GM19463 (cell line): ENCODE measurements around the gene ST8SIA1.

Source experiments
- ATAC-seq: cut with Tn5 transposase; IDR thresholded peaks from one replicate; pipeline ENCODE4 v1.9.1; 2021; ENCODE audit warnings: mild to moderate bottlenecking, moderate library complexity; ENCODE audit not compliant: unreplicated experiment

ST8SIA1 gene

DNA sequence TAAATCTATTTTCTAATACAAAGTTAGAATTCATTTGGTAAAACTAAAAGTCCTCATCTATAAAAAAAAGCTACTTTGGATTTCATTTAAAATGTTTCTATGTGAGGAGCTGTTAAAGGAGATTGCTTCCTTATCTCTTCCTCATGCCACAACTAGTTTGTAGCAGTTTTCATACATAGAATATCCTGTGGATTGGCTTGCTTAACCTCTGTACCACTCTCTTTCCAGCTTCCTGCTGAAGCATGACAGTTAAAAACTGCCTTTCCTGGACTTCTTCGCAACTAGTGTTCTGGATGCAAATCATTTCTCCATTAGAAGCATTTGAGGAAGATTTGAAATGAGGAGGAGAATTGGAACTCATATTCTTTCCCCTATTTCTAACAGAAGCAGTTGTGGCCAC lies 49.6 kb downstream of the ST8SIA1 start:
- no peak for ATAC-seq

DNA sequence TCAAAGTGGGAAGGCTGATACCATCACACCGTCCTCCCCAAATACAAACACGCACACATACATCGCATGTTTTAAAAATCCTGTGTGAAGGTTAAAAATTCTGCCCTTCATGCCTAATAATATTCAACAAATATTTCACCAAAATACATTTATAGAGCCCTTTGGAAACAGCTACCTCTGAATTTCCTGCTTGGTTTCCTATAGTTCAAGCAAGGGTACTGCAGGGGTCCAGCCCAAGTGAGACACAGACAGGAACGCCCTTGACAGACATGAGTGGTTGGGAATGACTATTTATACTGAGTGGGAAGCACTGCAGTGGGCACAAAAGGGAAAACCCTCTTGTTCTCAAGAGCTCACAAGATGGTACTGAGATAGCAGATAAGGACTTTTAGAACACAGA lies 51.0 kb downstream of the ST8SIA1 start:
- no peak for ATAC-seq

DNA sequence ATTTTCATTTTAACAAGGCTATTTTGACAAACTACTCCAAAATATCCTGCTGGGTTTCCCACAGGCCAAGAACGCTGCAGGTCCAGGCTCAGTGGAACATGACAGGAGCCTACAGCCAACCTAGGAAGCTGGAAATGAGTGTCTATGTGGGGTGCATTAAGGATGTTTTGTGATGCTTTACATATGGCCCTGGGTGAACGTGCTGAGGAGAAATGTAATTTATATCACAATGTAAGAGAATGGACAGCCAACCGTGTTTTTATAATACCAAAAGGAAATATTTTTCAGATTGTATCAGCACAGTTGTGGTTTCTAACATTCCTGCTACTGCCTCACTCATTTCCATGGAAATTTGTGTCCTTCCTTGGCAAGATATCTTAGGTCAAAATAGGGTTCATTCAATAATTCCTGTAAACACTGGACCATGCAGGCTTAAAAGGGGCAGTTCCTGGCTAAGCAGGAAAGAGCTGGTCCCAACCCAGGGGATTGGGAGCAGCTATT lies 51.5 kb downstream of the ST8SIA1 start:
- ATAC-seq: no peak

DNA sequence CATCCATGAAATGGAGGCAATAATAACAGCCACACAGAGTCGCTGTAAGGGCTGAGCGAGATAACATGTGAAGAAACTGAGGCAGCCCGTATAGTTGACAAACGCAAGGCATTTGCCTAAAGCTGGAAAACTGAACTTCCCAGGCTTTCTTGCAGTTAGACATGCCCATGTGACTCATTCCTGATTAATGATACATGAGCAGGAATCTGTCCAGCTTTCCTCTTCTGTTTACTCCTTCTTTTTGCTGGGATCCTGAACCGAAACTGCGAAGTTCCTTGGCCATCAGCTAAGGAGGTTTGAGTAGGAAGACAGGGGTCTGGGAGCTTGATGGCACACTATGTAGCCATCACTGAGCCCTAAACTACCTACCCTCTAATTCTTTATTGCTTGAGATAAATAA lies 52.2 kb downstream of the ST8SIA1 start:
- no peak for ATAC-seq

DNA sequence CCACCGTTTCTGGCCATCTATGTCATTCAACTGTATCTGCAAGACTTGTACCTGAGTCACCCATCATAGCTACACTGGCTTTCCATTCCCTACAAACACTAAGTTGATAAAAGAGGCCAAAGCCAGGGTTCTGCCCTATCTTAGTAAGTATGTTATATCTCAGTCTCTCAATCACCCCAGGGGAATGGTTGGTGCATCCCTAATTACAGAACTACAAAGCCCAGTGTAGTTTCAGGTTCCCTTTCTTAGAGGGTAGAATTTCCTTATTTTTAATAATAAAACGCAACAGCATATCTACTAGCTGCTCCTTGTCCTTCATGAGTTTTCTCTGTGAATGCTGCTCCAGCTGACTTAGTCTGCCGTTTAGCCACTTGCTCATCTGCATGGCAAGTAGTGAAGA lies 57.6 kb downstream of the ST8SIA1 start:
- ATAC-seq: no peak

DNA sequence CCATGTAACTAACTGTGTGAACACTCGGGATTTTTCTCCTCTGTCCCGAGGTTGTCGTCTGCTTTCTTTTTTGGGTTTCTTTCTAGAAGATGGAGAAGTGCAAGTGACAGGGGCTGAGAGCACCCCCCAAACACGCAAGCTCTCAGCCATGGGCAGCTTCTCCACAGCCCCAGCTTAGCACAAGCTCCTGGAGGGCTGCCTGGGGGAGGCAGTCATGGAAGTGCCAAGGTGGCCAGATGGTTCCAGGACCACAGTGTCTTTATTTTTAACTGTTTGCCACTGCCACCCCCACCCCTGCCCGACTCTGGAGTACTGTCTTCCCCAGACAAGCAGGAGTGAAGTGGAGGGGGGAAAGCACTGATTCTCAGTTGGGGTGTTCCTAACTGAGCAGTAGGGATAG lies 58.2 kb downstream of the ST8SIA1 start:
- ATAC-seq: no peak

DNA sequence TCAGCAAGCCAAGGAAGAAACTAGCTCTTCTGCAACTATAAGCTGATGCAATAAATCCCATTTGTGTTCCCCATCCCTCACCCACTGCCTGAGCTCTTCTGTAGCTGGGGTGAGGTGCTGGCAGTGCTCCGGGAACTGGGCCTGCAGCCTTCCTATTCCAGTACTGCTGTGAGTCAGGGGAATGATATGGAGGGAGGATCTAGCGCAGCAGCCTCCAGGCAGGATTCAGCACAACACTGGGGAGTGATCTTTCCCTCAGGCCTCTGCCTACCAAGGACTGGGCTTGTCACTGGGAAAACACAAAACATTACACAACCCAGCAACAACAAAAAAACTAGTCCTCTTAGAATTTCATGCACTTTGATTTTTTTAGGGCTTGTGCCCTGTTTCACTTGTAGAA lies 58.7 kb downstream of the ST8SIA1 start:
- ATAC-seq: no peak

DNA sequence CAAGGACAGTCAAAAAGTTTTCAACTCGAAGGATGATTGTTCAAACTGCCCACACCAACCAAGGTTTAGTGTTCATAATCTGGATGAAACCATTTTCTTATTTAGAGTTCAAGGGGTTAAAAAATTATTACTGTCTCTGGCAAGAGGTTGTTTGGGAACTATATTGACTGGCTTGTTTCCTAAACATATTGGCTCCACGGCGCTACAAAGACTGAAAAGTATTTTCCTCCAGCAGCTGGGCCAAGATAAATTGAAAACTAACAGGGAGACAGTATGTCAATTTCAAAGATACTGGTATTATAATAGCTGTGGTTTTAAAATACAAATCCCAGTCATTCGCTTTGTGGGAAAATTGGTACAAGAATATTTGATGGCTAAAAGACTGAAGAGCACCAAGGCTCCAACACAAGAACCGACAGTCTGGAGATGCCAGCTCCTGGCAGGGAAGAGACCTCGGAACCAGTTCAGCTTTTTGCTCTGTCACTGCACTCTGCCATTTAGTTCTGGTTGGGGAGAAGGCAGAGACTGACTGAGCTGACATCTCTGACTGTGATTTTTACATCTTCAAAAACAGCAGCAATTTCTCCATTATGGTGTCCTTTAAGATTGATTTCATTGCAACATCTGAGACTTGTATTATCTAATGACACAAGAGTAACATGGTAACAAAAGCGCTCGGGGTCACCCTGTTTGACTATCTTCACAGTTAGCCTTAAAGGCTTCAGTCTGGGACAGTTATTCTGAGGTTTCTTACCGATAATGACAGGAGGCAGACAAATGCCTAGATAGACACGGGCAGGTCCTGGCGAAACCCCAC lies 62.0 kb downstream of the ST8SIA1 start:
- ATAC-seq: no peak

DNA sequence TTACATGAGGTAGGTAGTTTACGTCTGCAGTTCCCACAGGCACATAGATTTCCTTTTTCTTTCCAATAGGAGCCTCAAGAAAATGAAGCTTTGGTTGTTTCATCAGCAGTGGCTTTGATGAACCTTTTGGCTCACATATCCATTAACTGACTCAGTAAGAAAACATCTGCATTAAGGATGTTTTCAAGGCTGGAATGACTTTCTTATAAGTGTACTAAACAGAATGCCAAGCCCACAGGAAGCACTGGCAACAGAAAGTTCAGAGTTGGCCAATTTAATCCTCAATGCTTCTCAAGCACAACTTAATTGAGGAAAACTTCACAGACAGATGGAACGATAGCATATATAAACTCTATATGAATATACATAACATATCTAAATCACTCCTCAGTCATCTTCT lies 63.5 kb downstream of the ST8SIA1 start:
- ATAC-seq: no peak

DNA sequence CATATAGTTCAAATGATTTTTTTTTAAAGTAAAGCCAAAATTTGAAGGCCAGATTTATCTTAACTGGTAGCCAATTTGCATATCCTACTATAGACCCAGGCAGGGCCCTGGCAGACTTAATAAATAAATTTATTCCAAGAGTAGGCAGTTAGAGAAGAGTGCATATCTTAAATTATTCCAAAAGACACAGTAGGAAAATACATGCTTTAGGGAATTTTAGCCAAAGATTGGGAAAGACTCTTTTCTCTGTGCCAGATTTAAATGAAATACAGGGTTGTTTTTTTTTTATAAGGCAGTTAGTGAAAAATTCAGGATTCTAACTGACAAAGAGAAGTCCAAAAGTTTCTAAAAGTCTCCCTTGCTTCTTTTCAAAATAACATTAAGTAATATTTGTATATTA lies 65.5 kb downstream of the ST8SIA1 start:
- no peak for ATAC-seq

DNA sequence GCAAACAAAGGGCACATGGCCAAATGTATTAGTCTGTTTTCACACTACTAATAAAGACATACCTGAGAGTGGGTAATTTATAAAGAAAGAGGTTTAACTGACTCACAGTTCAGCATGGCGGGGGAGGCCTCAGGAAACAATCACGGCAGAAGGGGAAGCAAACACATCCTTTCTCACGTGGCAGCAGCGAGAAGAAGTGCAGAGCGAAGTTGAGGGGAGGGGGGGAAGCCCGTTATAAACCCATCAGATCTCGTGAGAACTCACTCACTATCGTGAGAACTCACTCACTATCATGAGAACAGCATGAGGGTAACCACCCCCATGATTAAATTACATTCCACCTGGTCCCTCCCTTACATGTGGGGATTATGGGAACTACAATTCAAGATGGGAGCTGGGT lies 66.1 kb downstream of the ST8SIA1 start:
- no peak for ATAC-seq

DNA sequence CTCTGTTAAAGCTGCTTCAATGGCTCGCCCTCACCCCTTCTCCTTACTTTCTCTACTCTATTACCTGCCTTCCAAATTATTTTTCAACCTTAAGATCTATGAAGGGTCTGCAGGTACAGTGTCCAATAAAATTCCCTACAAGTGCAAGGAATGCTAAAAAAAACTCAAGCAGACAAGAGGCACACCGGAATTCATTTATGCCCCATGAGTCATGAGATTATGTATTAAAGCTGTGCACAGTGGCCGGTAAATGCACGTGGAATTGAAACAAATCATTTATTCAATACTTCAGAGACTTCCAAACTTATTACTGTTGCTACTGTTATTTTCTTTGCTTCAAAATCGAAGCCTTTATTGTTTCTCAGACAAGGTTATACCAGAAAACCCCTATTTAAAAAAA lies 68.4 kb downstream of the ST8SIA1 start:
- ATAC-seq: no peak

DNA sequence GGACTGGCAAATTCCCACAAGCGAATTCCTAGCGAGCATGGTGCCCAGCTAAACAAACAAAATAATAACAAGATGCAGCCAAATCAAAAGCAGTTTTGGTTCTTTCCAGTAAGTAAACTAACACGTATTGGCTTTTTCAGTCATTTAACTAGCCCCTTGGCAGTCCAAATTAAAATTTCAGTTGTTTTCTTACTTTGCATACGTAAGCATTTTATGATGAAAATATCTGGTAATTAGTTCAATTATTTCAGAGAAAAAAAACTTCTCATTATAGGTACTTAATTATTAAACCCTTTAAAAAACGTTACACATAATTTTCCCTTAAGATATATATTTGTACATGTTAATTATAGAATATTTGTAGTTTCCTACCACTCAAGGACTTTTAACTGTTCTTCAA lies 70.1 kb downstream of the ST8SIA1 start:
- no peak for ATAC-seq

DNA sequence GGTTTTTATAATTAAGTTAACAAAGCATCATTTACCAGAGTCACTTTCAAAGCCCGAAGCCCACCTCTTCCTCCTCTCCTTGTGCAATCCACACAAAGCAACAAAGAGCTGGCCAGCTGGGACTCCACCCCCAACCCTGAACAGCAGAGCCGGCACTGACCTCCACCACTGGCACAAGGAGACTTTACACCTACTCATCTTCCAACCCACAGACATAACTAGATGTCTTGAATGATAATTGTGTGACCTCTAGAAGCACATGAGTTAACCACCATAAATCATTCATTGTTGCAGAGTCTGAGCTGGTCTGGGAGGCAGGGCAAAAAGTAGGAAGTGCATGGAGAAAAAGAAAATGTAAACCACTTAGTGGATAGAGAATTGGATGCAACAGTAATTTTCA lies 72.2 kb downstream of the ST8SIA1 start:
- no peak for ATAC-seq

DNA sequence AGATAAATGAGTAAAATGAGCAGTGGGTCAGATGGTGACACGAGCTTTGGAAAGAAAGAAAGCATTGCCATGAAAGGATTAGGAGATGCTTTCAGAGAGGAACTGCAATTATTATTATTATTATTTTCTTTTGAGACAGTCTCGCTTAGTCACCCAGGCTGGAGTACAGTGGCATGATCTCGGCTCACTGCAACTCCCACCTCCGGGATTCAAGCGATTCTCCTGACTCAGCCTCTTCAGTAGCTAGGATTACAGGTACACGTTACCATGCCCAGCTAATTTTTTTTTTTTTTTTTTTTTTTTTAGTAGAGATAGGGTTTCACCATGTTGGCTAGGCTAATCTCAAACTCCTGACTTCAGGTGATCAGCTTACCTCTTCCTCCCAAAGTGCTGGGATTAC lies 77.4 kb downstream of the ST8SIA1 start:
- no peak for ATAC-seq

DNA sequence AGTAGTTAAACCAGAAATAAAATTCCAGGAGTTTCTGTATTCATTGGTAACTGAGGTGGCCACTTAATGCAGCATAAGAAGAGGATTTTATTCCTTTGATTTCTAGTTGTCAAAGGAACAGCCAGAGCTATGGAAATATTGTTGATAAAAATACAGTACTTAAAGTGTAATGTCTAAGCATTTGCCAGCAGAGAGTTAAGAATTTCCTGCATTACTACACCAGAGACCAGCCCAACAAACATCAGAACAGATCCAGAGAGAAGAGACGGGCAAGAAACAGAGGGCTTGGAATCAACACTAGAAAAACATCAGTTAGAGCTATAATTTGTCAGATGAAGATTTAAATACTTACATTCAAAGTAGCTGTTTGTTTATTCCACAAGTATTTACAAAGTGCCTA lies 77.9 kb downstream of the ST8SIA1 start:
- no peak for ATAC-seq

DNA sequence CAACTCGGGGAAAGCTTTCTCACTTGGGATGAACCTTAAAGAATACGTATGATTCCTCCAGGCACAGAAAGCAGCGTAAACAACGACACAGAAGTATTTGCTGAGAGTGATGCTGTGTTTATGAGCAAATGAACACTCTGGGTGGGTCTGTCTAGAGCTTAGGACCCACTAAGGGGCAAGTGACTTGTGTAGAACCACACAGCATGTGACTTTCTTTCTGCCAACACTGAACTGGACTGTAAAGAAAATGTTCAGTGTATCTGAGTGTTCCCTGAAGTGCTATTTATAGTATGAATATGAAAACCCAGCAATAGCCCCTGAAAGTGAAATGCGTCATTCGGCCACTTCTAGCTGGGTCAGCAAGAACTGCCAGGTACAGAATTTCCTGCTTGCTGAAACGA lies 78.5 kb downstream of the ST8SIA1 start:
- no peak for ATAC-seq

DNA sequence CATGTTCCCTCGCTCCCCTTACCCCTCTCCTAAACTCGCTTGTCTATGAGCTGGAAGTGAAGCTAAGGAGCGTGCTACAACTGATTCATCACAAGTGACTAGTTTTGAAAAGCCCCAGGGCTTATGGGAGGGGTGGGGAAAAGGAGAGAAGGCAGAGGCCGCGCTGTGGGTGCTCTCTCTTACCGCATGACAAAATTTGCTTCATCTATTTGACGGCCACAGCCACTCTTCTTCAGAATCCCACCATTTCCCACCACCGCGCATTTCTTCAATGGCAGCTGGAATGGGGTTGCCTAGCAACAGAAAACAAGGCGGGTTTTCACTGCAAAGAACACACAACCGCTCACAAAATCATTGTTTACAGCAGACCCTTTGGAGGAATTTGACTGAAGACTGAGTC lies 79.4 kb downstream of the ST8SIA1 start:
- ATAC-seq: no peak

DNA sequence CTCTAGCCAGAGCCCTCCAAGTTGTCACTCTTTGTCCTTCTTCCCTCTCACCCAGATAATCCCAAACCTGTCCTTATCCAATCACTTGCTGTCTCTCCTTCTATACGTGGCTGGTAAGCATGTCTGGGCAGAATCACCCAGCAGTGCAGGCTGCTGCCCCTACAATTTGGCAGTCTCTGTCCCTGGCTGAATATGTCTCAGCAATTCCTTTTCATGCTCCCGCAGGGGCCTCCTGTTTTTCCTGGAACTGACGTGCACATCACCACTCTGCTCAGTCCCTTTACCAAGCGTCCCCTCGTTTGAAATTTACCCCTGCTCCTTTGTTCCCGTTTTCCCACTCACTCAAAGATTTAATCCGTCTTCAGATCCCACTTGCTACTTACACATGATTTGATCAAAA lies 80.0 kb downstream of the ST8SIA1 start:
- ATAC-seq: no peak

DNA sequence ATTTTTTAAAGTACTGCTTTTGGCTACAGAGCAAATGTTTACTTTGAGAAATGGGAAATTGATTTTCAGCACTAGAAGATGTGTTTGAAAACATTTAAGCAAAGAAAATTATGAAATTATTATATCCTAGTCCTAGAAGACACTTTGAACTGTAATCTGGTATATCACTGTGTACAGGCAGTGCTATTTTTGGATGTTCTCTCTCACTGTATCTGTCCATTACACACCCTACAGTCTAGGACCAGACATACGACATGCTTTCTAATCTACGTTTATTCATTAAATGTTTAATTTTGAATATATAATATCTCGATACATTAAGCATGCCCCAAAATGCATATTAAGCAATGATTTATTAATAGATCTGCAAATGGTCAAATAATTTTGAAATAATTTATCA lies 82.5 kb downstream of the ST8SIA1 start:
- ATAC-seq: no peak

DNA sequence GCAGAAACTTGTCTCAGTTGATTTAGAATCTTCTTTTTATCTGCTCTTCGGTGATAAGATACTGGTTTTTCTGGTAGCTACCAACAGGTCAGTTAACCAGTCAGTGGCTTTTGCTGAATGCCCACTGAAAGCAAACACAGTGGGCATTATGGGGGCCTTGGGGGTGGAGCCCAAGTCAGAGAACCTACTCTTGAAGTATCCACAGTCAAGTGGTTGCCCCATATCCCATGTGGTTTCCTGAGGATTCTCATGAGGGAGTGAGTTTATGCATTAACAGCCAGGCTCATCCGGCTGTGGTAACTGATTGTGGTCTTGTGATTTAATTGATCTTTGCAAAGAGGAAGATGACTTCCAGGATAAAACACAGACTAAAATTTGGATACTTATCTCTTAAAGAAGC lies 83.7 kb downstream of the ST8SIA1 start:
- ATAC-seq: no peak

DNA sequence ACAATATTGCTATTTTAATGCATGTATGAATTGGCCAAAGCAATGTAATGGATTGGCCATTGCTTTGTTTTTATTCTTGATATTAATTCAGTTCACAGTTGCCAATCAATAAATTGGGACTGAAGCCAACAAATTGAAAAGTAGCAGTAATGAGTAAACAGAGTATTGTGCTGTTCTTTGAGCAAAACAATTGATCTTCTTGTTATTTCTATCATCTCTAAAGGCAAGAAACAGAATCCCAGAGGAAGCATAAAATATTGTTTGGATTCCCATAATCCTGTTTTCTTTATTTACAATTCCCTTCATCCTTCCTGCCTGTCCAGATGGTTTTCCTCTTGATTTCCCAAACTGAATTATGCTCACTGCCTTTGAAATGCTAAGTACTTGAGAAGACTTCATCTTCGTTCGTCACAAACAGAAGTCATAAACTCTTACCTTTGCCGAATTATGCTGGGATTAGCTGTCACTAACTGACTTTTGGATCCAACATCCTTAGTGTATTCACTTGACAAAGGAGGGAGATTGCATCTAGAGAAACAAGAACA lies 85.9 kb downstream of the ST8SIA1 start:
- no peak for ATAC-seq

DNA sequence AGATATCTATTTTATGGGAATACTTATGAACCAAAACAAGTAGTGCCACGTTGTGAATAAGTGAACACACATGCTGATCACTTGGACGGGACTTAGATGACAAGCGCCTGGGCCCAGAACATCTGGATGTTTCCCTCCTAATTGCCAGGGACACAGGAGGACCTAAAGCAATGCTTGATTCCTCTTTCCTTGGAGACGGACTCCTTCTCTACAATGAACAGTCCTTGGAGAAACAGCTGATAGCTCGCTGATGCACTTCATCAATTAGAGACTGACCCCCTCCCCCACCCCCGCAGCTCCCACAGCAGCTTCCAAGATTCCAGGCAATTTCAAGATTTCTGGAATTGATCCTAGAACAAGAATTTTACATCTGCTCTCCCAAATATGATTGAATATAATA lies 86.4 kb downstream of the ST8SIA1 start:
- ATAC-seq: no peak
